HepG2 (cell line): ENCODE data around the gene METTL22. TPM values are rescaled to one million over a fixed set of nuclear protein-coding genes. Genes with fewer than 3 reads are reported as not detected.
A peak's percentile ranks its signal among the peaks of the same experiment; 100 is the strongest.

Source experiments
- ATAC-seq: fragments of 200-7000 bp; cut with Tn5 transposase; 3 replicates; pipeline ENCODE4 v1.9.1; 2020; ENCODE audit warnings: mild to moderate bottlenecking, moderate library complexity
- BruUV-seq: library from RNA; stranded (reverse); fragments of 400-500 nt; replicated peaks from 2 replicates; lab custom pipeline; 2021; lab: Mats Ljungman, UMichigan
- CTCF ChIA-PET: fragments of 300-600 bp; formaldehyde crosslinking; extraction: SDS; loops from one replicate; lab custom pipeline; 2021; ENCODE audit warnings: low total read pairs, inconsistent platforms, low intra/inter-chr PET ratio; lab: Yijun Ruan, JAX
- POLR2A ChIA-PET: fragments of 350-600 bp; sonication (Branson Sonifier 250); formaldehyde crosslinking; loops from one replicate; lab custom pipeline; 2020; ENCODE audit warnings: antibody characterized with exemption, inconsistent platforms; lab: Yijun Ruan, JAX
- DNase-seq: peaks from one replicate; pipeline ENCODE4 v3.0.0-alpha.2; 2015; ENCODE audit warnings: low spot score
- FAIRE-seq: peaks from 3 replicates; lab custom pipeline; 2011; peaks lifted over from hg19 to GRCh38; lab: Jason Lieb, UNC
- H2AFZ ChIP-seq: one replicate; pipeline ENCODE4 v1.6.1; 2011; ENCODE audit warnings: low read length, inconsistent platforms
- H3K27ac ChIP-seq: fragments of 300-600 bp; 3 replicates; pipeline ENCODE4 v1.8.0; 2011; ENCODE audit warnings: mixed run types, mild to moderate bottlenecking, mixed read lengths, low read length, inconsistent platforms; ENCODE audit not compliant: insufficient read depth; ENCODE audit errors: extremely low read length
- H3K27me3 ChIP-seq, 2 experiments: fragments of 200-600 bp in 1 of 2; 2 replicates in 1 of 2; 3 replicates in 1 of 2; pipeline versions ENCODE4 v1.6.0 to v1.8.0; 2011; ENCODE audit warnings: low read length in 2 of 2, mild to moderate bottlenecking in 2 of 2, moderate library complexity in 2 of 2, inconsistent platforms in 1 of 2; ENCODE audit not compliant: insufficient read depth in 2 of 2, control insufficient read depth in 1 of 2
- H3K36me3 ChIP-seq, 2 experiments: fragments of 200-600 bp in 1 of 2; replicated peaks in 1 of 2; 2 replicates in 1 of 2; 3 replicates in 1 of 2; pipeline versions ENCODE4 v1.5.1 to v1.8.0; 2011; ENCODE audit warnings: low read length in 2 of 2, inconsistent platforms in 1 of 2; ENCODE audit not compliant: insufficient read depth in 2 of 2, control insufficient read depth in 1 of 2
- H3K4me1 ChIP-seq: 2 replicates; pipeline ENCODE4 v1.5.1; 2012; ENCODE audit warnings: low read length, inconsistent platforms; ENCODE audit not compliant: insufficient read depth
- H3K4me2 ChIP-seq: 2 replicates; pipeline ENCODE4 v1.6.0; 2011; ENCODE audit warnings: low read depth, low read length, inconsistent platforms
- H3K4me3 ChIP-seq, 3 experiments: fragments of 200-600 bp in 1 of 3; sonication (generic), shearing (Covaris generic) in 1 of 3; replicated peaks in 1 of 3; 2 replicates each; pipeline ENCODE4 v1.5.1; 2011 to 2016; ENCODE audit warnings: low read length in 3 of 3, inconsistent platforms in 2 of 3, low read depth in 2 of 3, mild to moderate bottlenecking in 2 of 3, control low read depth in 1 of 3, mixed read lengths in 1 of 3; ENCODE audit not compliant: insufficient read depth in 1 of 3
- H3K79me2 ChIP-seq: one replicate; pipeline ENCODE4 v1.6.1; 2011; ENCODE audit warnings: low read length, inconsistent platforms; ENCODE audit not compliant: insufficient read depth
- H3K9ac ChIP-seq: 2 replicates; pipeline ENCODE4 v1.6.0; 2011; ENCODE audit warnings: mild to moderate bottlenecking, low read depth, low read length, inconsistent platforms; ENCODE audit not compliant: insufficient read depth
- H3K9me3 ChIP-seq: 2 replicates; pipeline ENCODE4 v1.5.1; 2012; ENCODE audit warnings: mild to moderate bottlenecking, low read length
- H4K20me1 ChIP-seq: 2 replicates; pipeline ENCODE4 v1.6.0; 2011; ENCODE audit warnings: inconsistent platforms, mild to moderate bottlenecking, low read length, moderate library complexity; ENCODE audit not compliant: insufficient read depth
- AKNA ChIP-seq: sonication (generic); formaldehyde crosslinking; IDR thresholded peaks from 2 replicates; pipeline ENCODE4 v1.4.0; 2020; ENCODE audit warnings: missing genetic modification reagents, borderline replicate concordance
- ATF7 ChIP-seq, 2 experiments: fragments of 450-650 bp in 1 of 2; sonication (generic) in 1 of 2; formaldehyde crosslinking in 1 of 2; IDR thresholded peaks; 2 replicates each; pipeline versions ENCODE4 v1.4.0 to v1.6.1; 2016 to 2020; ENCODE audit warnings: antibody characterized with exemption in 1 of 2, mild to moderate bottlenecking in 1 of 2, missing genetic modification reagents in 1 of 2
- CCAR2 ChIP-seq: fragments of 200-400 bp; formaldehyde crosslinking; optimal IDR thresholded peaks from 2 replicates; pipeline ENCODE3; 2018; ENCODE audit warnings: low read depth, mild to moderate bottlenecking, low read length, moderate library complexity
- MTF2 ChIP-seq: sonication (generic); formaldehyde crosslinking; IDR thresholded peaks from 2 replicates; pipeline ENCODE4 v1.5.0; 2020; ENCODE audit warnings: missing genetic modification reagents, borderline replicate concordance
- NFAT5 ChIP-seq: sonication (generic); formaldehyde crosslinking; IDR thresholded peaks from 2 replicates; pipeline ENCODE4 v1.4.0; 2020; ENCODE audit warnings: missing genetic modification reagents
- ZNF180 ChIP-seq: sonication (generic); formaldehyde crosslinking; IDR thresholded peaks from 2 replicates; pipeline ENCODE4 v1.4.0; 2020; ENCODE audit warnings: low read depth, missing genetic modification reagents, borderline replicate concordance
- ZNF367 ChIP-seq: sonication (generic); formaldehyde crosslinking; IDR thresholded peaks from 2 replicates; pipeline ENCODE4 v1.4.0; 2020; ENCODE audit warnings: missing genetic modification reagents, borderline replicate concordance
- ZNF619 ChIP-seq: sonication (generic); formaldehyde crosslinking; IDR thresholded peaks from 2 replicates; pipeline ENCODE4 v1.4.0; 2020; ENCODE audit warnings: mild to moderate bottlenecking, missing genetic modification reagents
- WGBS: methylation state at CpG from one replicate; pipeline ENCODE4 v1.1.6; 2017; ENCODE audit warnings: low lambda C conversion rate; 5-methylcytosine and 5-hydroxymethylcytosine counted together
- in situ Hi-C: cut with HindIII; loops from 2 replicates; pipeline ENCODE4 v1.10.0; 2017; ENCODE audit warnings: low pct_unique_long_range_greater_than_20kb; ENCODE audit not compliant: extremely low pct_ligation_motif_present
- intact Hi-C: fragments of 100-400 bp; cut with micrococcal nuclease; formaldehyde crosslinking; loops from one replicate; pipeline ENCODE4 v1.10.0; 2022; ENCODE audit not compliant: unreplicated experiment
- polyA plus RNA-seq, 8 experiments: library from polyadenylated mRNA; depleted of rRNA in 3 of 8; stranded (reverse) in 7 of 8; unstranded in 1 of 8; fragments of >200 nt; fragmentation: Illumina TruSeq in 4 of 8; extraction: Trizol in 4 of 8; gene quantifications; 2 replicates each; pipeline versions ENCODE4 v1.2.1 to v1.2.3, GENCODE V29; 2011 to 2016; ENCODE audit warnings: low read depth in 4 of 8, missing spikeins in 1 of 8, mixed read lengths in 1 of 8; ENCODE audit not compliant: insufficient read depth in 1 of 8
- total RNA-seq, 5 experiments: library from RNA; depleted of rRNA; stranded (reverse); fragments of >200 nt; fragmentation: Illumina TruSeq; extraction: Trizol; gene quantifications; 2 replicates each; pipeline ENCODE4 v1.2.3, GENCODE V29; 2016; ENCODE audit warnings: low read depth in 1 of 5
- TF ChIP-seq, protein P1 (sequence below): sonication (generic); formaldehyde crosslinking; IDR thresholded peaks from 2 replicates; pipeline ENCODE4 v1.4.0; 2020; ENCODE audit warnings: low read depth, mild to moderate bottlenecking, missing genetic modification reagents

METTL22 gene
- total and polyA plus RNA-seq, 2 of the 13 experiments (the other 11 are each of a cell fraction or from before 2014, with no cell fraction given) = 36.2 to 94.8 TPM

GRCh38 chr16:8679151-8679550, 57.7 kb downstream of the METTL22 start:
- CTCF ChIA-PET = no interaction called here
- FAIRE-seq = no peak
- POLR2A ChIA-PET = interaction anchor here (1.3 to 2.5 kb wide), 5 partner anchors 8 to 412 kb away, joined by 3 to 7 read pairs (median 5); partner anchors contain the start of gene HAPSTR1
- H3K9me3 ChIP-seq = no peaks in the 10 kb centered on the region
- peaks cover 75% of the 10 kb centered on the region for H3K4me1 ChIP-seq
- H3K27me3 ChIP-seq = no peaks in the 10 kb centered on the region; a peak in 1 of 5 replicates
- in situ Hi-C loops = loop anchor here (5.0 kb wide), 1 partner anchor 63 kb away; no protein-coding TSS in a partner anchor
- no peak overlapping the region for H3K4me3 ChIP-seq
- peak overlapping the region; percentile 89 for H3K4me2 ChIP-seq
- peak overlapping the region; percentile 68 for H3K27ac ChIP-seq
- peak overlapping the region; percentile 46 for H3K9ac ChIP-seq
- ATAC-seq = no peak
- peaks cover 36% of the 10 kb centered on the region for H3K79me2 ChIP-seq
- BruUV-seq = no TSS peak
- DNase-seq = no peak
- H4K20me1 ChIP-seq = peaks cover 6% of the 10 kb centered on the region; the same call in 1 of the 2 replicates
- WGBS = 64% methylated on average over 2 of the region's 2 CpGs
- peaks cover 2 to 5% of the 10 kb centered on the region in 2 experiments; a peak in 1 of 5 replicates for H3K36me3 ChIP-seq
- intact Hi-C loops = loop anchor here (5.0 to 10.0 kb wide), 2 partner anchors 183 to 416 kb away; partner anchors contain the start of gene HAPSTR1
- no peak overlapping the region for H2AFZ ChIP-seq
- TF ChIP-seq ZNF180 (CRISPR knock-in tag) (0 out of 2 replicates have a peak, but pooled peaks have one; percentile 29), MTF2 (CRISPR knock-in tag) (0 out of 2 replicates have a peak, but pooled peaks have one; percentile 39), AKNA (CRISPR knock-in tag) (no peak), ZNF619 (CRISPR knock-in tag) (0 out of 2 replicates have a peak, but pooled peaks have one; percentile 14), ATF7 (IDR thresholded peaks at IDR 0.05) (no peak), ATF7 (CRISPR knock-in tag; IDR thresholded peaks at IDR 0.05) (no peak), NFAT5 (CRISPR knock-in tag) (peak; percentile 31; the same call in 1 of the 2 replicates), CCAR2 (peak; percentile 47), ZNF367 (CRISPR knock-in tag) (0 out of 2 replicates have a peak, but pooled peaks have one; percentile 33)
- TF ChIP-seq, protein P1, sequence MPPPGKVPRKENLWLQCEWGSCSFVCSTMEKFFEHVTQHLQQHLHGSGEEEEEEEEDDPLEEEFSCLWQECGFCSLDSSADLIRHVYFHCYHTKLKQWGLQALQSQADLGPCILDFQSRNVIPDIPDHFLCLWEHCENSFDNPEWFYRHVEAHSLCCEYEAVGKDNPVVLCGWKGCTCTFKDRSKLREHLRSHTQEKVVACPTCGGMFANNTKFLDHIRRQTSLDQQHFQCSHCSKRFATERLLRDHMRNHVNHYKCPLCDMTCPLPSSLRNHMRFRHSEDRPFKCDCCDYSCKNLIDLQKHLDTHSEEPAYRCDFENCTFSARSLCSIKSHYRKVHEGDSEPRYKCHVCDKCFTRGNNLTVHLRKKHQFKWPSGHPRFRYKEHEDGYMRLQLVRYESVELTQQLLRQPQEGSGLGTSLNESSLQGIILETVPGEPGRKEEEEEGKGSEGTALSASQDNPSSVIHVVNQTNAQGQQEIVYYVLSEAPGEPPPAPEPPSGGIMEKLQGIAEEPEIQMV (CRISPR knock-in tag) = no peak
